GM21390 (cell line): ENCODE measurements around the gene SLPI.
A peak's percentile ranks its signal among the peaks of the same experiment; 100 is the strongest.

Source experiments
- ATAC-seq: cut with Tn5 transposase; IDR thresholded peaks from one replicate; pipeline ENCODE4 v1.9.1; 2021; ENCODE audit not compliant: unreplicated experiment

SLPI gene

DNA sequence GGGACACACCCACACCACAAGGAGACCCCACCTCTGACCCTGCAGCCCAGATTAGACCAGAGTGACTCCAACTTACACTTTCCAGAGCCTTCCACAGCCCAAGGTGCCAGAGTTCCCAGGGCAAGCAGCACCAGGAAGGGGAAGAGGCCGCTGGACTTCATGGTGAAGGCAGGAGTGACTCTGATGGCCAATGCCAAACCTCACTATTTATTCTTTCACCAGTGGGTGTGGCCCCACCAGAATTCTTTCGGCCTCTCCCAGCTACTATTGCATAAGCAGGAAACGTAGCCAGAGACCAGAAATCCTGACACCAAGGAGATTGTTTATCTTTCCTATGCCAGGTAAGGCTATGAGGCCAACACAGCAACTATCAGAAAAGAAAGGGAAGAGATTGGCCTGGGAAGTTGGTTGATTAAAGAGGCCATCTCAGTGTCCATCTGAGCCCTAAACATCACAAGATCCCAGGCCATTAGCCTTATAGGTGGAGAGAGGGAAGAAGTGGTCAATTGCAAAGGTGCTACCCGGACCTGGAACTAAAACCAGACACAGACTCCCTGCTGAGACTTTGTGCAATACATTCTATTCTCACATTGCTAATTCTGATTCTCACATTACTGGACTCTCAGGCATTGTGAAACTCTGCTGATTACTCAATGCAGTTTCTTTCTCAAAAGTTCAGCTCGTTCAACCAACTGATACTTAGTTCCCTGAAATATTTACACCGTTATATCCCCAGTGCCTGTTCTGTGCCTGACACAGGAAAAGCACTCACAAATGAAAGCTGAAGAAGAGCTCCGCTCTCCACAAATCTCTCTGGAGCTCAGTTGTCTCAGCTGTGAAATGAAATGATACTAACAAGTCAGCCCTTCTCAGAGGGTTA, at the start of gene SLPI:
SLPI (minus strand) TSS at position 182 of the 880 bp plus-strand sequence; CDS start at position 161, 21 bp downstream.
- ATAC-seq = no peak

DNA sequence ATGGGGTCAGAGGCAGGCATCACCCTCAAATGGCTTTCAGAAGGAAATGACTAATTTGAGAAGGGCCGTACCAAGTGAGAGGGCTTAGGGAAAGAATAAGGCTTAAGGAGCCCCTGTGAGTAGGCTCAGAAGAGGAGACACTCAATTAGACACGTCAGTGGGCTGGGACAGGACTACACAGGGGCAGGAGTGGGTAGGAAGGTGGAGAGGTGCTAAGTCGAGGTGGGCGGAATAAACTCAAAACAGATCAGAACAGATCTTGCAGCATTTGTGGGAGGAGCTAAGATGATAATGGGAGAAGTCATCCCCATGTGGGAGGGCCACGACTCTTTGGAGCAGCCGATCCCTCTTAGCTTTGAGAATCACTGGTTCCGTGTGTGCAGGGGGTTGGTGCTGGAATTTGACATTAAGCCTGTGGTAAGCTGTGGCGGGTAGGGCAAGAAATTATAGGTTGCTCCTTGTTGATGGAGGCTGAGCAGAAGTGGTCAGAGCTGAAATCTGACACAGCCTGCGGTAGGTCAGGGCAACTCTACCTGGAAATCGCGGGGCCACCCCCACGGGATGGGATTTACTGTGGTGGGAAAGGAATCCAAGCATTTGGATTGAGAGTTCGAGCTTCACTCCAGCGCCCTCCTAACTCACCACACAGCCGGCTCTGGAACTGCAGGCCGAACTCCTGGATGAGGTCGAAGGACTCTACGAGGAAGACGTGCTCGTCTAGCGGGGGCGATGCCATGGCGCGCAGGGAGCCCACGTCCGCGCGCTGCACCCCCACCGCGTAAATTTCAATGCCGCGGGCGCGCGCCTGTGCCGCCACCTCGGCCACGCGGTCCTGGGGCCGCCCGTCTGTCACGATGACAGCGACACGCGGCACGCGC, 49.5 kb upstream of the SLPI start:
- no peak for ATAC-seq

GRCh38 chr20:45301824-45302271, 47.5 kb upstream of the SLPI start:
- no peak for ATAC-seq

- no peak for ATAC-seq
These were observed 46.6 kb upstream of the SLPI start for GRCh38 chr20:45300961-45301360.

DNA sequence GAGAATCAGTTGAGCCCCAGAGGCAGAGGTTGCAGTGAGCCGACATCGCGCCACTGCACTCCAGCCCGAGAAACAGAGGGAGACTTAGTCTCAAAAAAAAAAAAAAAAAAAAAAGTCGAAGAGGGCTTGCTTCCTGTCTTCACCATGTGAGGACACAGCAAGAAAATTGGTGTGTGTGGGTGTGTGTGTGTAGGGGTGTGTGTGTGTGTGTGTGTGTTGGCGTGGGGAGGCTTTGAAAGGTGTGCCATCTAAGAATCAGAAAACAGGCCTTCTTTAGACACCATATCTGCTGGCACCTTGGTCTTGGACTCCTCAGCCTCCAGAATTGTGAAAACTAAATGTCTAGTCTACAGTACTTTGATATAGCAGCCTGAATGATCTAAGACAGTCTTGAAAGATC, 45.4 kb upstream of the SLPI start:
- no peak for ATAC-seq

DNA sequence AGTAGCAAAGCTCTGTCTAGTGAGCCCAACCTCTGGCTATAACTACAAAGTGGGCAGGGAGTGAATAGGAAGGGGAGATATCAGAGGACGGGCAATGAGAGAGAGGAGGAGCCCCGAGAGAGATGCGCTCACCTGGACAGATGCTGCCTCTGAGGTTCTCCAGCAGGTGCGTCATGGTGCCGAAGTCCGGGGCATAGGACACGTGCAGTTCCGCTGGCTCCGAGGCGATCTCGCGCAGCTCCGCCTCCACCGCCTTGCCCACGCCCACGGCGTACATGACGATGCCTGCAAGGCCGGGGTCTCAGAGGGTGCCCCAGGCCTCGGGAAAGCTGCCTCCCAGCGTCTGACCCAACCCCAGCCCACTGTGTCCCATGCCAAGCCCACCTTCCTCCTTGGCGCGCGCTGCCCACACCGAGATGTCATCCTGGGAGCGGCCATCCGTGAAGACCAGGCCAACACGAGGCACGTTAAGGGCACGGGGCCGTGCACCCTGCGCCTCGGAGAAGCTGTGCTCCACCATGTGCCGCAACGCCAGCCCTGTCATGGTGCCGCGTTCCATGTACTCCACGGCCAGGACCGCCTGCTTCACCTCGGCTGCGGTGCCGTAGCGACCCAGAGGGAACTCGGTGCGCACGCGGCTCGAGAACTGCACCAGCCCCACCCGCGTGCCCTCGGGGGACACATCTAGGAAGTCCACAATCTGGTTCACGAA, 43.6 kb upstream of the SLPI start:
- ATAC-seq = no peak

GRCh38 chr20:45294659-45295058, 40.3 kb upstream of the SLPI start:
- no peak for ATAC-seq

- ATAC-seq = no peak
These were observed 39.6 kb upstream of the SLPI start for GRCh38 chr20:45294003-45294368.

DNA sequence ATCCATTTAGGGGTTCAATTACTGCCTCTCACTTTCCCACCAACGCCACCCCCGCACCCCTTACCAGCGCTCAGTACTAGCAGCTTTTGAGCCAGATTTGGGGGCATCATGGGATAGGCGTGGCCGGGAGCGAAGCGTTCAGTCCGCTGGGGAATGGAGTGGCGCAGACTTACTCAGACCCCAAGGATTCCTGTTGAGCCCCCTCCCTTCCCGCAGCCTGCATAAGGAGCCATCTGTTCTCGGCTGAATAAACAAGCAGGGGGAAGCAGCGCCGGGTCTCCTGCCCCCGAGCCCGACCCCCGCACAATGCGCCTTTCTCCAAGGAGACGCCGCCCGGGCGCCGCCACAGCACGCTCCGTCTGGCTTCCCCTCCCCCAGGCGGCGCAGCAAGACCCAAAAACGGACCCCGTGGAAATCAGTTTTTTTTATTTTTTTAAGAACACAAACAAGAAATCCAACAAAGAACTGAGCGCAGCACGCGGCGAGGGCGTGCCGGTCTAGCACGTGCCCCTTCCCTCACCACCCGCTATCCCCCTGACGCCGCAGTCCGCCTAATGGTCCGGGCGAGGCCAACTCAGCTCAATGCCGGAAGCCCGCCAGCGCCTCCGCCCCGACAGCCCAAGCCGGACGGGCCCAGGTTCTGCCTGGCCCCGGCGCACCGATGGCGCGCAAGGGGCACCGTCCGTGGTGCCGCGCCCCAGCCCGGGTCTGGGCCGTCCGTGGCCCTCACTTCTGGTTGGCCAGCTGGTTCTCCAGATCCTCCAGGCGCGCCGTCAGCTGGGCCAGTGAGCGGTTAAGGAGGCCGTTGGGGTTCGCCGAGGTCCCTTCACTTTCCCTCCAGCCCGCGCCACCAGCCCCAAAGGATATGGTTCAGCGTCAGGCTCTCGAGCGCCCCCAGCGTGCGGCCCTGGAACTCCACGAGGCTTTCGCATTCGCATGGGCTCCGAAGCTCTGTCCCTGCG, 39.0 kb upstream of the SLPI start:
- ATAC-seq = peak; percentile 57

DNA sequence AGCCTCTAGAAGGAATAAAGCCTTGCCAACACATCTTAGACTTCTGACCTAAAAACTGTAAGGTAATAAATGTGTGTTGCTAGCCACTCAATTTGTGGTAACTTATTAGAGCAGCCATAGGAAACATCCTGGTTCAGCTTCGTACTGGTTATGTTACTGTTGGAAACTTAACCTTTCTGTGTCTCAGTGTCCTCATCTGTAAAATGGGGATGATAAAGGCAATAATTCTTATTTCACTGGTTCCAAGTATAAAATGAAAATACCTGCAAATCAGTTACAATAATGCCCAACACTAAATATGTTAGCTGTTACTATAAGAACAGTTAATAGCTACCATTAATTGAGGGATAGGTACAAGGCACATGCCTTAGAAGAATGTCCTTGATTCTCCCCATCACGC, 38.0 kb upstream of the SLPI start:
- ATAC-seq = no peak

GRCh38 chr20:45291526-45291925, 37.2 kb upstream of the SLPI start:
- no peak for ATAC-seq

DNA sequence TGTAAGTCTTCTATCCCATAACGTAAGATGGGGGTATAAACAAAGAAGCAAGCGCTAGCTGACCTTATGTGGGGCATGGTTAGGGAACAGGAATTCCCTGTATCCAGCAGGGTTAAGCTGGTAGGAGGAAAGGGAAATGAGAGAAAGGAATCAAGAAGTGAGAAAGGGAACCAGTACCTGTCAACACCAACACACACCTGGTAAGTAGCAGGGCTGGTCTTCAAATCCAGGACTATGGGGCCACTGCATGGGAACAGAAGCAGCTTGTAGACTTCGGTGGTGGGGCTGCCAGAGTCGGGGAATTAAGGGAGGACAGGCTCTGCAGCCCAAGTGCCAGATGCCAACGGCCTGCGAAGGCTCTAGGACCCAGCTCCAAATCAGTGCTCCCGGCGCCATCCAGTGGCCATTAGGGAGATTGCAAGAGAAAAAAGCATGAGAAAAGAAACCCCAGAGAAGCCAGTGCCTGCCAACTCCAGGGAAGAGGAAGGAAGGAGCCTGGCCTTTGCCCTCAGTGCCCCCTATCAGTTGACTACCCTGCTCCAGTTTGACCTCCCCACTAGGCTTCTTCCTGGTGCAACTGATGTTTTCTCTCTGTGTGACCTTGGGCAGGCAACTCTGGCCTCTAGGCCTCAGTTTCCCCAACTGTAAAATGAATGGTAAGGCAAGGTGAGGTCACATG, 36.5 kb upstream of the SLPI start:
- ATAC-seq = no peak

DNA sequence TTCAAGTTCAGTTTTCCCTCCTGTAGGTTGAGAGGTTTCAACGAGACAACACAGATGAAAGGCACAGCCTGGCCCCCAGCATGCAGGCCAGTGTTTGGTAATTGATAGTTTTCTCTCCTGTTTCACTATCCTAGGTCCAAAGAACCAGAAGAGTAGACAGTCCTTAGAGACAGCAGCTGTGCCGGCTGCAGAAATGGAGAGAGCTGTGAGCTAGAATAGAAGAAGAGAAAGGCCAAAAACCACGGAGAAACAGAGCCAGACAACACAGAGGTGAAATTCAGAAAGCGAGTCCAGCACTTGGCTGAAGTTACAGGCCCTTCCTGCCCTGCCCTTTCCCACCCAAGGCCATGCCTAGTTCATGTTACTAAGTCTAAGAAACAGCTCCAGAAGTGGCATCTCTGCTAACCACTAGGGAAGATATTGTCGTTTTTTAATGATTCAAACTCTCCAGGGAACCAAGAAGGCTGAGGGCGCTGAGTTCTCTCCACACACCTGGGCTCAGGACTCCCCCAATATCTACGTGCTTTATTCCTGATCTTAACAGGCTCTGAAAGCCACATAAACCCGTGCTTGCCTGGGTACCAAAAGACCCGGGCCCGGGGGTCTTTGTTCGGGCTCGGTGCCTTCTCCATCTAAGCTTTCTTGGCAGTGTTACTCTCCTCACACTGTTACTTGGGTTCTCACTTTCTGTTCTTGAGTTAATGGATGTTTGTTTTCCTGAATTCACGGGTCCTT, 35.7 kb upstream of the SLPI start:
- no peak for ATAC-seq

DNA sequence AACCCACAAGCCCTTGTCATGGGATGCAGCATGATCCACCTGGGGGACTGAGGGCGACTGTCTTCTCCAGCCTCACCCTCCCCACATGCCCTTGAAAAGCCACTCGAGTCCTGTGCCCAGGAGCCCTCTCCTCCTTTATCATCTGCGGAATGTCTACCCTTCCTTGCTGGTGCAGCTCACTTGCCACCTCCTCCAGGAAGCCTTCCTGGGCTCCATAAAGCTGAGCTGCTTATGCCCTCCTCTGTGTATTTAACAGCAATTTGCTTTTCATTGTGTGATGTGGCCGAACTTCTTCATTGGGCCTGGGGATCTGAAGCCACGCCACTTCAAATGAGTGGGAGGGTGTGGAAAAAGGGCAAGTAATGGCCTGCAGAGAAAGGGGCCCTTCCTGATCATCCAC, 34.5 kb upstream of the SLPI start:
- no peak for ATAC-seq

DNA sequence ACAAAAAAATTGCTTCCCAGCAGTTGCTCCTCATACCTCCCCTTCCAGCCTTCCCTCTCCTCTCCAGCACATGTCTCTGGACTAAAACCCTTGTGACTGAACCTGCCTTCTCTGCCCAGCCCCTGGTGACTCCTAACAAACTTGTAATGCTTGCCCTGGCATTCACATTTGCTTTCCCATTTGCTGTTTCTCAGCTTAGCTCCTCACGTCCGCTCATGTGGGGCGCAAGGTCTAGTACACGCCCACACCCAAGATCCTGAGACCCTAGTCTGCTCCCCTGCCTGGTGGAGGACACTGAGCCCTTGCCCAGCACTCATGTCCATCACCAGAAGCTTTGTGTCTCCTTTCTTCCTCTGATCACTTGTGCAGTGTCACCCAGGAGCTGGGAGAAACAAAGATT, 34.0 kb upstream of the SLPI start:
- no peak for ATAC-seq

GRCh38 chr20:45283551-45284057, 29.2 kb upstream of the SLPI start:
- ATAC-seq = no peak

DNA sequence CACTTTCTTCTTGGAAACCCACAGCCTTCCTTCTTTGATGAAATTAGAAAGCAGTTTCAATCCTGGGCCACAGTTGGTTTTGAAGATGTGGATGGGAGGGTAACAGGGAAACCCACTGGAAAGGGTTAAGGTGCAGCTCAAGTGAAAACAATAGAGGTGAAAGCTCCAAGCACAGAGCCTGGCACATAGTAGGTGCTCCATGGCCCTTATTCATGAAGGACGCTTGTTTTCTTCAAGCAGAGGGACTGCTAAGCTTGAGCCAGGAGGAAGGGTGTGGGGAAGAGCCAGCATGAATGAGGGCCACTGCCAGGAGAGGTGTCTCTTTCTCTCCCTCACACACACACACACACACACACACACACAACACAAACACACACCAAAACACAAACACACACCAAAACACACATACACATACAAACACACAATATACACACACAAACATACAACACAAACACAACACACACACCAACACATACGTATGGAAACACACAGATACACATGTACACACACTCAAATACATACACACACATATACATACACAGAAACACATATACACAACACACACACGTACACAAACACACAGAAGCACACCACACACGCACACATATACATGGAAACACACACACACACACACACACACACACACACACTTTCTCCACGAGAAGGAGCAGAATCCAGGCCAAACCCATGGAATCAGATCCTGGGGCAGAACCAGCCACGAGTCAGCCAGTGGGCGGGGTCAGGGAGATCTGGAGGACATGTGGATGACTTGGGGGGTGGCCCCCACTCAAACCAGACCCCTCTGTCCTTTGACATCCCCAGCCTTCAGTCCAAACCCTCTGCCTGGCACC, 28.6 kb upstream of the SLPI start:
- ATAC-seq = no peak

DNA sequence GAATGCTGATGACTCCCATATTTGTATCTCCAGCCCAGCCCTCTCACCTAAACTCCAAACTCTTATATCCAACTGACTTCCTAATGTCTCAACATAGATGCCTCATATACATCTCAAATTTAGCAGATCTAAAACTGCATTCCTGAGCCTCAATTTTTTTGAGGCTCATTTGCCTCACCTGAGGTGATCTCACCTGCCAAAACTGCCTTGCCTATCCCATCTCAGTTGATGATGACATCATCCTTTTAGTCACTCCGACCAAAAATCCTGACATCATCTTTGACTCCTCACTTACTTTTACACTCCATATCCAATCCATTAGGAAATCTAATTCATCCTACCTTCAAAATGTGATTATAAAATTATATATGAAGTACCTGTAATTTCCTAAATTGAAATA, 25.6 kb upstream of the SLPI start:
- no peak for ATAC-seq
